Measurements from ENCODE around the gene RAB30.

Gene RAB30

GRCh38 chr11:83056204-83056603 is 15.5 kb downstream of the RAB30 start:
- H3K4me1 ChIP-seq (ENCODE audit: control insufficient read depth, insufficient read depth, low read length, poor library complexity, severe bottlenecking) = peaks cover 23% of the 10 kb centered on the region
- H3K27ac ChIP-seq (ENCODE audit: low read depth, low read length, severe bottlenecking) = no peak overlapping the region
- H3K9me3 ChIP-seq (ENCODE audit: control insufficient read depth, low read length) = no peaks in the 10 kb centered on the region
- peaks cover 3% of the 10 kb centered on the region for H3K36me3 ChIP-seq (ENCODE audit: control insufficient read depth, insufficient read depth, low read length)
- no peak overlapping the region for H3K4me3 ChIP-seq (ENCODE audit: extremely low read depth, insufficient read depth, low read length, poor library complexity, severe bottlenecking)
- WGBS, 2 experiments (ENCODE audit: insufficient coverage in 2 of 2) = 100% methylated on average over 1 of the region's 2 CpGs; no CpG with 5 or more reads in 1 of the 2 experiments

GRCh38 chr11:83054904-83055380 is 16.8 kb downstream of the RAB30 start:
- H3K4me3 ChIP-seq (ENCODE audit: extremely low read depth, insufficient read depth, low read length, poor library complexity, severe bottlenecking) = no peak overlapping the region
- H3K4me1 ChIP-seq (ENCODE audit: control insufficient read depth, insufficient read depth, low read length, poor library complexity, severe bottlenecking) = peaks cover 23% of the 10 kb centered on the region
- H3K36me3 ChIP-seq (ENCODE audit: control insufficient read depth, insufficient read depth, low read length) = no peaks in the 10 kb centered on the region
- 94 to 96% methylated on average over 2 to 3 of the region's 3 CpGs for WGBS, 2 experiments (ENCODE audit: insufficient coverage in 2 of 2)
- no peaks in the 10 kb centered on the region for H3K9me3 ChIP-seq (ENCODE audit: control insufficient read depth, low read length)
- H3K27ac ChIP-seq (ENCODE audit: low read depth, low read length, severe bottlenecking) = no peak overlapping the region

- no peaks in the 10 kb centered on the region for H3K36me3 ChIP-seq (ENCODE audit: control insufficient read depth, insufficient read depth, low read length)
- no peaks in the 10 kb centered on the region for H3K9me3 ChIP-seq (ENCODE audit: control insufficient read depth, low read length)
- H3K27ac ChIP-seq (ENCODE audit: low read depth, low read length, severe bottlenecking) = no peak overlapping the region
- peaks cover 23% of the 10 kb centered on the region for H3K4me1 ChIP-seq (ENCODE audit: control insufficient read depth, insufficient read depth, low read length, poor library complexity, severe bottlenecking)
- H3K4me3 ChIP-seq (ENCODE audit: extremely low read depth, insufficient read depth, low read length, poor library complexity, severe bottlenecking) = no peak overlapping the region
- WGBS, 2 experiments (ENCODE audit: insufficient coverage in 2 of 2) = 100% methylated on average over 1 of the region's 2 CpGs; no CpG with 5 or more reads in 1 of the 2 experiments
Measured at GRCh38 chr11:83054001-83054400, 17.7 kb downstream of the RAB30 start.

GRCh38 chr11:83051760-83052671 is 19.7 kb downstream of the RAB30 start:
- no peaks in the 10 kb centered on the region for H3K36me3 ChIP-seq (ENCODE audit: control insufficient read depth, insufficient read depth, low read length)
- H3K27ac ChIP-seq (ENCODE audit: low read depth, low read length, severe bottlenecking) = peak overlapping the region; percentile 59
- WGBS, 2 experiments (ENCODE audit: insufficient coverage in 2 of 2) = 100% methylated on average over 2 to 5 of the region's 6 CpGs
- H3K9me3 ChIP-seq (ENCODE audit: control insufficient read depth, low read length) = no peaks in the 10 kb centered on the region
- peaks cover 23% of the 10 kb centered on the region for H3K4me1 ChIP-seq (ENCODE audit: control insufficient read depth, insufficient read depth, low read length, poor library complexity, severe bottlenecking)
- H3K4me3 ChIP-seq (ENCODE audit: extremely low read depth, insufficient read depth, low read length, poor library complexity, severe bottlenecking) = no peak overlapping the region

GRCh38 chr11:83047515-83048225 is 24.0 kb downstream of the RAB30 start:
- H3K36me3 ChIP-seq (ENCODE audit: control insufficient read depth, insufficient read depth, low read length) = no peaks in the 10 kb centered on the region
- H3K4me1 ChIP-seq (ENCODE audit: control insufficient read depth, insufficient read depth, low read length, poor library complexity, severe bottlenecking) = peaks cover 14% of the 10 kb centered on the region
- no peak overlapping the region for H3K27ac ChIP-seq (ENCODE audit: low read depth, low read length, severe bottlenecking)
- 83 to 100% methylated on average over 2 of the region's 4 CpGs for WGBS, 2 experiments (ENCODE audit: insufficient coverage in 2 of 2)
- no peak overlapping the region for H3K4me3 ChIP-seq (ENCODE audit: extremely low read depth, insufficient read depth, low read length, poor library complexity, severe bottlenecking)
- no peaks in the 10 kb centered on the region for H3K9me3 ChIP-seq (ENCODE audit: control insufficient read depth, low read length)

GRCh38 chr11:83046621-83047172 is 25.0 kb downstream of the RAB30 start:
- WGBS, 2 experiments (ENCODE audit: insufficient coverage in 2 of 2) = 92 to 100% methylated on average over 4 of the region's 4 CpGs
- Histone ChIP-seq H3K9me3 (ENCODE audit: control insufficient read depth, low read length) (no peaks in the 10 kb centered on the region), H3K36me3 (ENCODE audit: control insufficient read depth, insufficient read depth, low read length) (no peaks in the 10 kb centered on the region), H3K4me3 (ENCODE audit: extremely low read depth, insufficient read depth, low read length, poor library complexity, severe bottlenecking) (no peak overlapping the region), H3K4me1 (ENCODE audit: control insufficient read depth, insufficient read depth, low read length, poor library complexity, severe bottlenecking) (peaks cover 4% of the 10 kb centered on the region), H3K27ac (ENCODE audit: low read depth, low read length, severe bottlenecking) (no peak overlapping the region)

GRCh38 chr11:83044958-83045712 is 26.6 kb downstream of the RAB30 start:
- Histone ChIP-seq H3K36me3 (ENCODE audit: control insufficient read depth, insufficient read depth, low read length) (no peaks in the 10 kb centered on the region), H3K9me3 (ENCODE audit: control insufficient read depth, low read length) (no peaks in the 10 kb centered on the region), H3K4me3 (ENCODE audit: extremely low read depth, insufficient read depth, low read length, poor library complexity, severe bottlenecking) (no peak overlapping the region), H3K27ac (ENCODE audit: low read depth, low read length, severe bottlenecking) (no peak overlapping the region), H3K4me1 (ENCODE audit: control insufficient read depth, insufficient read depth, low read length, poor library complexity, severe bottlenecking) (peaks cover 3% of the 10 kb centered on the region)
- 70 to 75% methylated on average over 2 of the region's 8 CpGs for WGBS, 2 experiments (ENCODE audit: insufficient coverage in 2 of 2)

- Histone ChIP-seq H3K36me3 (ENCODE audit: control insufficient read depth, insufficient read depth, low read length) (no peaks in the 10 kb centered on the region), H3K9me3 (ENCODE audit: control insufficient read depth, low read length) (no peaks in the 10 kb centered on the region), H3K4me3 (ENCODE audit: extremely low read depth, insufficient read depth, low read length, poor library complexity, severe bottlenecking) (no peak overlapping the region), H3K4me1 (ENCODE audit: control insufficient read depth, insufficient read depth, low read length, poor library complexity, severe bottlenecking) (peaks cover 3% of the 10 kb centered on the region), H3K27ac (ENCODE audit: low read depth, low read length, severe bottlenecking) (no peak overlapping the region)
- 87 to 100% methylated on average over 1 to 3 of the region's 3 CpGs for WGBS, 2 experiments (ENCODE audit: insufficient coverage in 2 of 2)
Measured at GRCh38 chr11:83042964-83043711, 28.6 kb downstream of the RAB30 start.

- WGBS, 2 experiments (ENCODE audit: insufficient coverage in 2 of 2) = 94 to 100% methylated on average over 2 of the region's 2 CpGs
- Histone ChIP-seq H3K4me3 (ENCODE audit: extremely low read depth, insufficient read depth, low read length, poor library complexity, severe bottlenecking) (no peak overlapping the region), H3K9me3 (ENCODE audit: control insufficient read depth, low read length) (no peaks in the 10 kb centered on the region), H3K27ac (ENCODE audit: low read depth, low read length, severe bottlenecking) (no peak overlapping the region), H3K36me3 (ENCODE audit: control insufficient read depth, insufficient read depth, low read length) (no peaks in the 10 kb centered on the region), H3K4me1 (ENCODE audit: control insufficient read depth, insufficient read depth, low read length, poor library complexity, severe bottlenecking) (peaks cover 9% of the 10 kb centered on the region)
Measured at GRCh38 chr11:83041126-83041525, 30.6 kb downstream of the RAB30 start.
